ENCODE data around the gene CCDC86. TPM values are rescaled to one million over a fixed set of nuclear protein-coding genes. Genes with fewer than 3 reads are reported as not detected.
A peak's percentile ranks its signal among the peaks of the same experiment; 100 is the strongest.

The CCDC86 gene
- total and polyA plus RNA-seq, 9 donors = 7.4 to 22.7 (median 19.8) TPM

DNA sequence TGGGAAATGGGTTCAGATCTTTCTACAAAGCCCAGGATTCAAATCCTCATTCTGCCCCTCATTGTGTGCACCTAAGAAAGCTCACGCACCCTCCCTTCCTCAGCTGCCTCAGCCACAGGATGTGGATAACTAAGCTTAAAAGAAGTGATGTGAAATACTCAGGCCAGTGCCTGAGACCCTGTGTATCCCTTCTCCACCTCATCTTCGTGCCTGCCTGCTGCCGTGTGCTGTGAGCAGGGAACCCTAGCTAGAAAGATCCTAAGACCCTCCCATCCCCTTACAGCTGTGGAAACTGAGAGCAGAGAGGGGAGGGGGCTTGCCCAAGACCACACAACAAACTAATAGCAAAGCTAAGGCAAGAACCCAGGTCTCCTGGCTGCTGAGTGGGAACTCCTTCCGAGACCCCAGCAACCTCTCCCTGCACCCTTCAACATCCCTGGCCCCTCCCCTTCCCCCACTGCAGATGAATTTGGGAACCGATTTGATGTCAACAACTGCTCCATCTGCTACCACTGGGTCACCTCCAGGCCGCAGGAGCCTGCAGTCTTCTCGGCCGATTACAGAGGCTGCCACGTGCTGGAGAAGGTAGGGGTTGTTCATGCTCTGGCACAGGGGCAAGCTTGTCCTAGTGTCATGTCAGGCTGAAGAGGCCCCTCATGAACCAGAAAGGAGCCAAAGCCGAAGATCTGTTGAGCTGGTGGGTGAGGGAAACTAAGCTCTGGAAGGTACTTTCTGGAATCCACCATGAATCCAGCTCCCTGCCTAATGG is 27.0 kb downstream of the CCDC86 start:
- Histone ChIP-seq H3K4me3 (ENCODE audit: low read length) (no peak overlapping the region), H3K27ac (ENCODE audit: low read length) (no peak overlapping the region), H3K9me3 (replicated peaks; ENCODE audit: control insufficient read depth, low read depth, low read length) (no peaks in the 10 kb centered on the region), H3K27me3 (ENCODE audit: control insufficient read depth, insufficient read depth, low read length) (no peaks in the 10 kb centered on the region), H3K36me3 (ENCODE audit: control insufficient read depth, insufficient read depth, low read length) (no peaks in the 10 kb centered on the region), H3K4me1 (ENCODE audit: control insufficient read depth, insufficient read depth, low read length) (peaks cover 46% of the 10 kb centered on the region)
- 79% methylated on average over 4 of the region's 10 CpGs for WGBS (ENCODE audit: insufficient coverage)
- no peak for DNase-seq

DNA sequence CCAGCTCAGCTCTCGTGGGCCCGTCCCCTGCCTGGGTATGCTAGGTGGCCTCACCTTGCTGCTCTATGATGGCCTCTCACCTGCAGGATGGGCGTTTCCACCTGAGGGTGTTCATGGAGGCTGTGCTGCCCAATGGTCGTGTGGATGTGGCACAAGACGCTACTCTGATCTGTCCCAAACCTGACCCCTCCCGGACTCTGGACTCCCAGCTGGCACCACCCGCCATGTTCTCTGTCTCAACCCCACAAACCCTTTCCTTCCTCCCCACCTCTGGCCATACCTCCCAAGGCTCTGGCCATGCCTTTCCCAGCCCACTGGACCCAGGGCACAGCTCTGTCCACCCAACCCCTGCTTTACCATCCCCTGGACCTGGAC is 27.5 kb downstream of the CCDC86 start:
- no peak overlapping the region for H3K27ac ChIP-seq (ENCODE audit: low read length)
- H3K9me3 ChIP-seq (replicated peaks; ENCODE audit: control insufficient read depth, low read depth, low read length) = no peaks in the 10 kb centered on the region
- H3K4me1 ChIP-seq (ENCODE audit: control insufficient read depth, insufficient read depth, low read length) = peaks cover 51% of the 10 kb centered on the region
- H3K36me3 ChIP-seq (ENCODE audit: control insufficient read depth, insufficient read depth, low read length) = no peaks in the 10 kb centered on the region
- no peak for DNase-seq
- H3K27me3 ChIP-seq (ENCODE audit: control insufficient read depth, insufficient read depth, low read length) = no peaks in the 10 kb centered on the region
- no peak overlapping the region for H3K4me3 ChIP-seq (ENCODE audit: low read length)
- WGBS (ENCODE audit: insufficient coverage) = 93% methylated on average over 7 of the region's 7 CpGs

DNA sequence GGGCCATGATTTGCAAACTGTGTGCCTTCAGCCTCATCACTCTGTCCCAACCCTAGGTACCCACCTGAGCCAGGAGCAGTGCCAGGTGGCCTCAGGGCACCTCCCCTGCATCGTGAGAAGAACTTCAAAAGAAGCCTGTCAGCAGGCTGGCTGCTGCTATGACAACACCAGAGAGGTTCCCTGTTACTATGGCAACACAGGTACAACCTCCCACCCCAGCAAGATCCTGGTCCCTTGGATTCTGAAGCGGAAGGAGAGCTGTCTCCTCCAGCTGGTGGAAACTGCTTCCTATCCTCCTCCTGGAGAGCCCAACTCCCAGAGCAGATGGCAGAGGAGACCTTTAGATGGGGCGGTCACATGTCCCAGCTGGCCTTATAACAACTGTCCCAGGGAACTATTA is 28.4 kb downstream of the CCDC86 start:
- no peak overlapping the region for H3K27ac ChIP-seq (ENCODE audit: low read length)
- H3K27me3 ChIP-seq (ENCODE audit: control insufficient read depth, insufficient read depth, low read length) = no peaks in the 10 kb centered on the region
- no peak for DNase-seq
- 27% methylated on average over 1 of the region's 3 CpGs for WGBS (ENCODE audit: insufficient coverage)
- no peak overlapping the region for H3K4me3 ChIP-seq (ENCODE audit: low read length)
- no peaks in the 10 kb centered on the region for H3K36me3 ChIP-seq (ENCODE audit: control insufficient read depth, insufficient read depth, low read length)
- H3K4me1 ChIP-seq (ENCODE audit: control insufficient read depth, insufficient read depth, low read length) = peaks cover 58% of the 10 kb centered on the region
- no peaks in the 10 kb centered on the region for H3K9me3 ChIP-seq (replicated peaks; ENCODE audit: control insufficient read depth, low read depth, low read length)

DNA sequence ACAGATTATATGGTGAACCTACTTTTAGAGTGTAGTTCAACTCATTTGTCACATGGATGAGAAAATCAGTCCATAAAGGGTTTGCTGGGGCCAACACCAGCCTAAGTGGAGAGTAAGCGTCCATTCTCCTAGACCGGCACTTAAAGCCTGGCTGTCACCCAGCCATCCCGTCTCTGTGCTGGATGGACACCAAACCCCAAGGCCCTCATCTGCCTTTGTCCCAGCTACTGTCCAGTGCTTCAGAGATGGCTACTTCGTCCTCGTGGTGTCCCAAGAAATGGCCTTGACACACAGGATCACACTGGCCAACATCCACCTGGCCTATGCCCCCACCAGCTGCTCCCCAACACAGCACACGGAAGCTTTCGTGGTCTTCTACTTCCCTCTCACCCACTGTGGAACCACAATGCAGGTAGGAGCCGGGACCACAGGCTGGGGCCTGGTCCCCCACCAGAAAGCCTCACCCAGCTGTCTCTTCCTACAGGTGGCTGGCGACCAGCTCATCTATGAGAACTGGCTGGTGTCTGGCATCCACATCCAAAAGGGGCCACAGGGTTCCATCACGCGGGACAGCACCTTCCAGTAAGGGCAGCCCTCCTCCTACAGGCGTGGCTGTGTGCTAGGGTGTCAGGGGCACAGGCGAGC is 28.9 kb downstream of the CCDC86 start:
- Histone ChIP-seq H3K9me3 (replicated peaks; ENCODE audit: control insufficient read depth, low read depth, low read length) (no peaks in the 10 kb centered on the region), H3K27me3 (ENCODE audit: control insufficient read depth, insufficient read depth, low read length) (no peaks in the 10 kb centered on the region), H3K27ac (ENCODE audit: low read length) (no peak overlapping the region), H3K4me3 (ENCODE audit: low read length) (no peak overlapping the region), H3K4me1 (ENCODE audit: control insufficient read depth, insufficient read depth, low read length) (peaks cover 64% of the 10 kb centered on the region), H3K36me3 (ENCODE audit: control insufficient read depth, insufficient read depth, low read length) (no peaks in the 10 kb centered on the region)
- 80% methylated on average over 13 of the region's 13 CpGs for WGBS (ENCODE audit: insufficient coverage)
- no peak for DNase-seq

DNA sequence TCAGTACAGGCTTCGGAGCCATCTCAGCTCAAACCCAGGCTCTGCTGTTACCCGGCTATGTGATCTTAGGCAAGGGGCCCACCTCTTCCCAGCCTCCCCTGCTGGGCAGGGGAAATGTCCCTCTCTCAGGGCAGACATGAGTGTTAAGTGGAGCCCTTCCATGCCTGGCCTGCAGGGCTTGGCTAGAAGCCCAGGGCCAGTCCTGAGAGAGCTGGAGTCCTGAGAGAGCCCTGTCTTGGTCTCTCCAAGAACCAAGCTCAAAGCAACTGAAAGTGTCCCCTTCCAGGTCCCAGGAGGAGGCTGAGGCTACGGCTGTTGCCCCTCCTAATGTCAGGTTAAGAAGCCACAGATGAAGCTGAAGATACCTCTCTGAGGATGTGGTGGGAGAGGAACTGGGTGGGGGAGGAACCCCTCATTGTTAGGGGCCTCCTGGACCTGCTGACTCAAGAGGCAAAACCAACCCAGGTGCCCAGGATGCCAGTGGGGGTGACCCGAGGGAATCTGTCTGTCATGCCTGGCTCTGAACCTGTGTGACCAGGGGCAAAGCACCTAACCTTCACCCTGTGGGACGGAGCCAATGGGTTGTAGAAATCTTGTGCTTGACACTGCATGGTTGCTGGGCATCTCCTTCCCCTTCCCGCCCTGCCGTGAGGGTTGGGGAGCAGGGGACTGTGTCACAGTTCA is 29.6 kb downstream of the CCDC86 start:
- no peaks in the 10 kb centered on the region for H3K27me3 ChIP-seq (ENCODE audit: control insufficient read depth, insufficient read depth, low read length)
- H3K4me3 ChIP-seq (ENCODE audit: low read length) = no peak overlapping the region
- no peak overlapping the region for H3K27ac ChIP-seq (ENCODE audit: low read length)
- DNase-seq = no peak
- 60% methylated on average over 1 of the region's 7 CpGs for WGBS (ENCODE audit: insufficient coverage)
- H3K36me3 ChIP-seq (ENCODE audit: control insufficient read depth, insufficient read depth, low read length) = no peaks in the 10 kb centered on the region
- H3K9me3 ChIP-seq (replicated peaks; ENCODE audit: control insufficient read depth, low read depth, low read length) = no peaks in the 10 kb centered on the region
- H3K4me1 ChIP-seq (ENCODE audit: control insufficient read depth, insufficient read depth, low read length) = peaks cover 70% of the 10 kb centered on the region

DNA sequence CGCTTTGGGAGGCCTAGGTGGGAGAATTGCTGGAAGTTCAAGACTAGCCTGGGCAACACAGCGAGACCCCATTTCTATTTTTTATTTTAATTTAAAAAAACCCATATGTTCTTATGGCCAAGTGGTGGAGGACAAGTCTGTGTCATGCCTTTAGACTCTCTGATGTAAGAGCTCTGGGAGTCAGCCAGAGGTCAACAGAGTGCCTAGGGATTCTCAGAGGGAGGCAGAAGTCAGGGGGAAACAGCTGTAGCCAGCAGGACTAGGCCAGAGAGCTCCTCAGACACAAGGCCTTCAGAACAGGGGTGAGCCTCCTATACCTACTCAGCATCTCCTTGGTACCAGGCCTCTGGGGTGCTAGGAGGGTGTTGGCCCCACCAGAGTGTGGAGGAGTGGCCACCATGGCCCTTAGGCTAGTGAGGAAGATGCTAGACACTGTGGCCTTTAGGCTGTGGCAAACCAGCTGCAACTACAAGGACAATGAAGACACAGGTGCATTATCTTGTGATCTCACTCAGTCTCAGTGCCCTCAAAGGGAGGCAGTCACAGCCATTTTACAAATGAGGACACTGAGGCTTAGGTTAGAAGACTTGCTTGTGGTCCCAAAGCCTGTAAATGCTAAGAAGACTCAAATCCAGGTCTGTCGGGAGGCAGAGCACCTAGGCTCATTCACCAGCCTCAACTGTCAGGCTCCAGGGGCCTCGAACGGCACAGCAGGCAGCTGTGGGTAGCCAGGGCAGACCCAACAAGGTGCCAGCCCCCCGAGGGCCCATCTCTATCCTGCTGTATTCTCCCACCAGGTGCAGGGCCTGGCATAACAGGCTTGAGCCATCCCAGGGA is 30.4 kb downstream of the CCDC86 start:
- H3K9me3 ChIP-seq (replicated peaks; ENCODE audit: control insufficient read depth, low read depth, low read length) = no peaks in the 10 kb centered on the region
- no peaks in the 10 kb centered on the region for H3K27me3 ChIP-seq (ENCODE audit: control insufficient read depth, insufficient read depth, low read length)
- H3K4me1 ChIP-seq (ENCODE audit: control insufficient read depth, insufficient read depth, low read length) = peaks cover 73% of the 10 kb centered on the region
- no peak overlapping the region for H3K4me3 ChIP-seq (ENCODE audit: low read length)
- no peak overlapping the region for H3K27ac ChIP-seq (ENCODE audit: low read length)
- WGBS (ENCODE audit: insufficient coverage) = 91% methylated on average over 4 of the region's 6 CpGs
- peaks cover 3% of the 10 kb centered on the region for H3K36me3 ChIP-seq (ENCODE audit: control insufficient read depth, insufficient read depth, low read length)
- DNase-seq = peak; percentile 90

DNA sequence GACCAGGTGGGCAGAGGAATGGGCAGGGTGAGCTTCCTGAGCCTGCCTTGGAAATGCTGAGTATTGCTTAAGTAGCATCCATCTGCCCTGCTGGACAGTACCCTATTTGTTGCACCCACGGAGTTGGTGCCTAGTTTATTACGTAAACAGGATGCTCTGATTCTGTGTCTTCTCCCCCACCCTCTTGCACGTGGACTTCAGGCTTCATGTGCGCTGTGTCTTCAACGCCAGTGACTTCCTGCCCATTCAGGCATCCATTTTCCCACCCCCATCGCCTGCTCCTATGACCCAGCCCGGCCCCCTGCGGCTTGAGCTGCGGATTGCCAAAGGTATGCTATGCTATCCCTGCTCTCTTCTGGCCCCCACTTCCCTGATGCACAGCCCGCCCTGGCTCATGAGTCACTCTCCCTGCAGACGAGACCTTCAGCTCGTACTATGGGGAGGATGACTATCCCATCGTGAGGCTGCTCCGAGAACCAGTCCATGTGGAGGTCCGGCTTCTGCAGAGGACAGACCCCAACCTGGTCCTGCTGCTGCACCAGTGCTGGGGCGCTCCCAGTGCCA is 31.1 kb downstream of the CCDC86 start:
- 64% methylated on average over 12 of the region's 16 CpGs for WGBS (ENCODE audit: insufficient coverage)

DNA sequence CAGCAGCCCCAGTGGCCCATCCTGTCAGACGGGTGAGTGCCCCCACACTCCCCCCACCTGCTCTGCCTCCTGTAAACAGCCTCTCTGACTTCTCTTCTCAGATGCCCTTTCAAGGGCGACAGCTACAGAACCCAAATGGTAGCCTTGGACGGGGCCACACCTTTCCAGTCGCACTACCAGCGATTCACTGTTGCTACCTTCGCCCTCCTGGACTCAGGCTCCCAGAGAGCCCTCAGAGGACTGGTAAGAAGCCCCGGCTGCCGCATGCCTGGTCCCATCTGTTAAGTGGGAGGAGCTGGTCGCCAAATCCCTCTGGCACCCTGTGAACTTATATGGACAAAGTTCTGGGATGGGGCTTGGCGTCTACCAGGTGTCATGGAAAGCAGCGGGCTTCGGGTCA is 31.6 kb downstream of the CCDC86 start:
- Histone ChIP-seq H3K4me1 (ENCODE audit: control insufficient read depth, insufficient read depth, low read length) (peaks cover 71% of the 10 kb centered on the region), H3K27me3 (ENCODE audit: control insufficient read depth, insufficient read depth, low read length) (no peaks in the 10 kb centered on the region), H3K9me3 (replicated peaks; ENCODE audit: control insufficient read depth, low read depth, low read length) (no peaks in the 10 kb centered on the region), H3K36me3 (ENCODE audit: control insufficient read depth, insufficient read depth, low read length) (peaks cover 3% of the 10 kb centered on the region), H3K27ac (ENCODE audit: low read length) (no peak overlapping the region), H3K4me3 (ENCODE audit: low read length) (no peak overlapping the region)
- no peak for DNase-seq
- 85% methylated on average over 8 of the region's 12 CpGs for WGBS (ENCODE audit: insufficient coverage)

More for the DNA sequence above, 31.1 kb downstream of the CCDC86 start:
- Histone ChIP-seq H3K4me1 (ENCODE audit: control insufficient read depth, insufficient read depth, low read length) (peaks cover 71% of the 10 kb centered on the region), H3K9me3 (replicated peaks; ENCODE audit: control insufficient read depth, low read depth, low read length) (no peaks in the 10 kb centered on the region), H3K27me3 (ENCODE audit: control insufficient read depth, insufficient read depth, low read length) (no peaks in the 10 kb centered on the region), H3K36me3 (ENCODE audit: control insufficient read depth, insufficient read depth, low read length) (peaks cover 3% of the 10 kb centered on the region), H3K27ac (ENCODE audit: low read length) (no peak overlapping the region), H3K4me3 (ENCODE audit: low read length) (no peak overlapping the region)
- DNase-seq = no peak

DNA sequence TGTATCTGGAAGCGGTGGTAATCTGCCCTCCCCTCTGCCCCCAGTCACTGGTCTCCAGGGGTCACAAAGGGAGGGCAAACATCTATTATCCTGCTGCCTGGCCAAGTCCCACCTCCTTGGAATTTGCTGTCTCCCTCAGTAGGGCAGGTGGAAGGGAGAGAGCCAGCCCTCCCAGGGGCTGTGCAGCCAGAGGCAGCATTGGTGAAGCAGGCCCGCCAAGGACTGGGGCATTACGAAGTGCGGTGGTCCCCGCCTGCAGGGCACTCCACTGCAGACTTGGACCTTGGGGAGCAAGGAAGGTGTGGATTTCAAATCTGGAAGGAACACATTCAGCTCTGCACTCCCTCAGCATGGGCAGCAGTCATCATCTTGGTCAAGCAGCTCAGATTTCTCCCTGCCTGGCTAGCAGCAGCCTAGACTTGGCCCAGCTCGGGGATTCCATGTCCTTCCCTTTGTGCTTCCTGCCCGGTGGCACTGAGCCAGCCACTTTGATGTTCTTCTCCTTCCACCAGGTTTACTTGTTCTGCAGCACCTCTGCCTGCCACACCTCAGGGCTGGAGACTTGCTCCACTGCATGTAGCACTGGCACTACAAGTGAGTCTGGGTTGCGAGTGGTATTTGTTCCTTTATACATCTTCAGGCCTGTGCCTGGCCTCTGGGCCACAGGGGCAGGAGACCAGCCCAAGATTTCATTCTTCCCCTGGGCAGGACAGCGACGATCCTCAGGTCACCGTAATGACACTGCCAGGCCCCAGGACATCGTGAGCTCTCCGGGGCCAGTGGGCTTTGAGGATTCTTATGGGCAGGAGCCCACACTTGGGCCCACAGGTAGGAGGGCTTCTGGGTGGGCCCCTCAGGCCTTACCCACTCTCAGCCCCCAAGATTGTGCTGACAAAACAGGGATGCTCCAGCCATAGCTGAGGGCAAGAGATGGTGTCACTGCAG is 32.8 kb downstream of the CCDC86 start:
- H3K4me1 ChIP-seq (ENCODE audit: control insufficient read depth, insufficient read depth, low read length) = peaks cover 75% of the 10 kb centered on the region
- H3K36me3 ChIP-seq (ENCODE audit: control insufficient read depth, insufficient read depth, low read length) = peaks cover 9% of the 10 kb centered on the region
- peak overlapping the region; percentile 72 for H3K27ac ChIP-seq (ENCODE audit: low read length)
- H3K27me3 ChIP-seq (ENCODE audit: control insufficient read depth, insufficient read depth, low read length) = no peaks in the 10 kb centered on the region
- no peak for DNase-seq
- H3K4me3 ChIP-seq (ENCODE audit: low read length) = no peak overlapping the region
- H3K9me3 ChIP-seq (replicated peaks; ENCODE audit: control insufficient read depth, low read depth, low read length) = no peaks in the 10 kb centered on the region
- 68% methylated on average over 7 of the region's 13 CpGs for WGBS (ENCODE audit: insufficient coverage)

Measured in muscle of leg (tissue), 11 donors.